HPDE6-E6E7 (cell line): ENCODE data around the gene CHRNB1.

ENCODE experiments used
- DNase-seq: peaks from one replicate; pipeline ENCODE4 v3.0.0; 2011; ENCODE audit warnings: missing footprints; ENCODE audit errors: extremely low spot score

CHRNB1 gene

DNA sequence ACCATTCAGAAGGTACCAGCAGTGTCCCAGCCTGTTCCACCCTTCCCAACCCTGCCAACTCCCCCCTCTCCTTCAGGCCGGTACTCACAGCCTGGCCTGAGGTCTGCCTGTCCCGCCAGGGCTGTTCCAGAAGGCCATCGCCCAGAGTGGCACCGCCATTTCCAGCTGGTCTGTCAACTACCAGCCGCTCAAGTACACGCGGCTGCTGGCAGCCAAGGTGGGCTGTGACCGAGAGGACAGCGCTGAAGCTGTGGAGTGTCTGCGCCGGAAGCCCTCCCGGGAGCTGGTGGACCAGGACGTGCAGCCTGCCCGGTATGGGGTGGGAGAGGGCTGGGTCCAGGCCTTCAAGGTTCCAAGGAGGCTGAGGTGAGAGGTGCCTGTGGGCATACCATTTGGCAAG is 30.0 kb upstream of the CHRNB1 start:
- no peak for DNase-seq

DNA sequence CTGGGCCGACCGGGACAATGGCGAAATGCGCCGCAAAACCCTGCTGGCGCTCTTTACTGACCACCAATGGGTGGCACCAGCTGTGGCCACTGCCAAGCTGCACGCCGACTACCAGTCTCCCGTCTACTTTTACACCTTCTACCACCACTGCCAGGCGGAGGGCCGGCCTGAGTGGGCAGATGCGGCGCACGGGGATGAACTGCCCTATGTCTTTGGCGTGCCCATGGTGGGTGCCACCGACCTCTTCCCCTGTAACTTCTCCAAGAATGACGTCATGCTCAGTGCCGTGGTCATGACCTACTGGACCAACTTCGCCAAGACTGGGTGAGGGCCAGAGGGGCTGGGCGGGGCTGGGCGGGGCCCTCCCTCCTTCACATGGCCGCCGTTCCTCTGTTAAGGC is 29.1 kb upstream of the CHRNB1 start:
- DNase-seq: no peak

DNA sequence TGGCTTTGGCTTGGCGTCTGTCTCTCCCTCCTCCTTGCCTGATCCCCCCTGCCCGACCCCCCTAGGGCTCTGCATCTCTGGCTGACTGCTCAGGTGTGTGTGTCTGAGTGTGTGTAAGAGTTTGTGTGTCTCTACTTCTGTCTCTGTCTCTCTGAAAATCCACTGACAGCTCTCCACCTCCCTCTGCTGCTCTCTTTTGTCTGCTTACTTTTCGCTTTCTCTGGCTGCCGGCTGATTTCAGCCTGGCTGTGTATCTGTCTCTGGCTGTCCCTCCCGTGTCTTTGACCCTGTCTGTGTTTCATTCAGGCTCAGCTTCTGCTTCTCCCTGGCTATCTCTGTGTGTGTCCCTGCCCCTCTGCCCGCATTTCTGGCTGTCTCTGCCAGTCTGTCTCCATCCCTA is 28.5 kb upstream of the CHRNB1 start:
- DNase-seq: no peak

DNA sequence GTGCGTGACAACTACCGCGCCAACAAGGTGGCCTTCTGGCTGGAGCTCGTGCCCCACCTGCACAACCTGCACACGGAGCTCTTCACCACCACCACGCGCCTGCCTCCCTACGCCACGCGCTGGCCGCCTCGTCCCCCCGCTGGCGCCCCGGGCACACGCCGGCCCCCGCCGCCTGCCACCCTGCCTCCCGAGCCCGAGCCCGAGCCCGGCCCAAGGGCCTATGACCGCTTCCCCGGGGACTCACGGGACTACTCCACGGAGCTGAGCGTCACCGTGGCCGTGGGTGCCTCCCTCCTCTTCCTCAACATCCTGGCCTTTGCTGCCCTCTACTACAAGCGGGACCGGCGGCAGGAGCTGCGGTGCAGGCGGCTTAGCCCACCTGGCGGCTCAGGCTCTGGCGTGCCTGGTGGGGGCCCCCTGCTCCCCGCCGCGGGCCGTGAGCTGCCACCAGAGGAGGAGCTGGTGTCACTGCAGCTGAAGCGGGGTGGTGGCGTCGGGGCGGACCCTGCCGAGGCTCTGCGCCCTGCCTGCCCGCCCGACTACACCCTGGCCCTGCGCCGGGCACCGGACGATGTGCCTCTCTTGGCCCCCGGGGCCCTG is 27.7 kb upstream of the CHRNB1 start:
- no peak for DNase-seq

DNA sequence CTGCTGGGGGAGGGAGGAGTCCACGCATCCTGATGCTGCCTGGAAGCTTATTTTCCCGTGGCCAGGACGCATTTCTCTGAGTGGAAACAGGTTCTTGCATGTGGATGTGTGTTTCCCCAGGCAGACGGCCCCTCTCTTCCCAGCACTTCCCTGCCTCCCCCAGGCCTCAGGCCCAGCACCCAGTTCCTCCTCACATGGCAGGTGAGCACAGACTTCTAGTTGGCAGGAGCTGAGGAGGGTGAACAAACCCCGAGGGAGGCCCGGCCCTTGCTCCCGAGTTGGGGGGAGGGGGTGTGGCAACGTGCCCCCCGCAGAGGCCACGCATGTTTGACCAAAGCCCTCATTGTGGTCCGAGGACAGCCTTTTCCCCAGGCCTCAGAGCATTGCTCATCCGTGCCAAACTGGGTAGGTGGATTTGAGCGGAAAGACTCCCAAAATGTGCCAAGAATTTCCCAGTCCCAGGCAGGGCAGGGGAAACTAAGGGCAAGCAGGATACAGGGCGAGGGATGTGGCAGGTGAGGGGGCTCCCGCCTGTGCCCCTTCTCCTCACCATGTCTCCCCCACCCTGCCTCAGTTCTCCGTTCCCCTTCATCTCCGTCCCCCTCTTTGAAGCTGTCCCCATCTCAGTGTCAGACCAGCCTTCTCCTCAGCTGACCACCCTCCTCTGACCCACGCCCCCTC is 26.2 kb upstream of the CHRNB1 start:
- DNase-seq: no peak

DNA sequence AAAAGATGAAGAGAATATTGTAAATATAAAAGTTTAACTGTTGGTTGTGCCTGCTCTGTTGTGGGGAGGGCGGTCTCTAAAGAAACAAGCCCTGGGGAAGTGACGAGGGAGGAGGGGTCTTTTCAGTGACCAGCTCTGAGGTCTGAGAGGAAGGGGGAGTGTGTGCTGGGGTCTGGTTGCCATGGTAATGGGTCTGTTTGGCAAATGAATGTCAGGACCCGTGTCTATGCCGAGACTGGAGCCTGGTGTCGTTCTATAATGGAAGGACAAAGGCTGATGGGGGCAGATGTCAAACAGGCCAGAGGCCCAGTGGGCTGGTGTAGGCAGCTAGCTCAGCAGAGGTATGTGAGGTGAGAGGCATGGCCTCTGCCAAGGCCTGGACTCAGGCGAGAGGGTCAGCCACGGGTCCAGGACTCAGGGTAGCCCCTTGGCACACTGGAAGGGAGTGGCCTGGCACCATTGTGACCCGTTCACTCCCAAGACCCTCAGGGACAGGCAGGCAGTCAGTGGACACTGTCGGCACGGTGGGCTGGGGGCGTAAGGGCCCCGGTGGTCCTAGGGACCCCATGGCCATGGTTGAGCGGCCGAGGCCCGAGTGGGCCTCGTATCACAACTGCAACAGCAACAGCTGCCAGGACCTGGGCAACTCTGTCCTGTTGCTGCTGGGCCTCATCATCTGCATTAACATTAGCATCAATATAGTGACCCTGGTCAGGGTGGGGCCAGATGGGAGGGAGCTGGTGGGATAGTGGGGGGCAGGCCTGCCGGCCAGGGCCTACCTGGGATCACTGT is 24.8 kb upstream of the CHRNB1 start, which contains the start of gene SPEM1:
Gene SPEM1 (plus strand): TSS at position 506 of the 792 bp plus-strand sequence. CDS start 61 bp downstream, at position 567.
- no peak for DNase-seq

DNA sequence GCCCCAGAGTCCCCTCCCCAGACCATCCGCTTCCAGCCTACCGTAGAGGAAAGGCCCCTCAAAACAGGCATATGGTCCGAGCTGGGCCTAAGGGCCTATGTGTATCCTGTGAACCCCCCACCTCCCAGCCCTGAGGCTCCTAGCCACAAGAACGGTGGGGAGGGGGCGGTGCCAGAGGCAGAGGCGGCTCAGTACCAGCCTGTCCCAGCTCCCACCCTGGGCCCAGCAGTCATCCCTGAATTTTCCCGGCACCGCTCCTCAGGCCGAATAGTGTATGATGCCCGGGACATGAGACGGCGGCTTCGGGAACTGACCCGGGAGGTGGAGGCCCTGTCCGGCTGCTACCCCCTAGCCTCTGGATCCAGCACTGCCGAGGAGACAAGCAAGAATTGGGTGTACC is 23.7 kb upstream of the CHRNB1 start:
- no peak for DNase-seq

DNA sequence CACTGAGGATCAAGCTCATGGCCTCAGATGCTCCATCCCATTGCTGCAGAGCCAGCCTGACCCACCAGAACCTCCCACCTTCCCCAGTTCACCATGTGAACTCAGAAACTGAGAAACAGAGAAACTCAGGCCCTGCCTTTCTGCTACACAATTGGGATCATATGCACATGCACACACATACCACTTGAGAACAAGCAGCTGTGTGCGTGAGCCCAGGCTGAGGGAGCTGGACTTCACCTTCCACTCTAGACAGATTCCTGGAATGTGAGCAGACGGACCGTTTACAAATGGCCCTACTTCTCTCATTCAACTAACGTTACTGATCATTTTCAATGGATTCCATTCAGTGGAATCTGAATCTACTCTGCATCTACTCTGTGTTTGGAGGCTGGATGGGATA is 21.2 kb upstream of the CHRNB1 start:
- DNase-seq: no peak

DNA sequence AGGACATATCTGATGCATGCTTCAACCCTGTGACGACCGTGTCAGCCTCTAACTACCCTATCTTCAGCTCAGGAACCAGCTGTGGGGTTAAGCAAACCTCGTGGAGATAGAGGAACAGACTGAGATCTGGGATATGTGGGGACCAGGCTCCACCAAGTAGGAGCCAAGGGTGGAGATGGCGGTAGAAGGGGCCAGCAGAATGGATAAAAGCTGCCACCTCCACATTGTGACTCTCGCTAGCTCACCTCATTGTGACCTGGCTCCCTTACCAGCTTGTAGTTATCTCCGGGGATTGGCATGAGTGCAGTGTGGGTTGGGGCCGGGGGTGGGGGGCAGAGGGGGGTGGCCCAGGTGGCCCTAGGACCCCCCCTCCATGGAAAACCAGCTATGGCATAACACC is 19.5 kb upstream of the CHRNB1 start, which contains the start of gene SPEM2:
Gene SPEM2 (plus strand): TSS at position 301 of the 400 bp plus-strand sequence. CDS start 73 bp downstream, at position 374.
- no peak for DNase-seq

DNA sequence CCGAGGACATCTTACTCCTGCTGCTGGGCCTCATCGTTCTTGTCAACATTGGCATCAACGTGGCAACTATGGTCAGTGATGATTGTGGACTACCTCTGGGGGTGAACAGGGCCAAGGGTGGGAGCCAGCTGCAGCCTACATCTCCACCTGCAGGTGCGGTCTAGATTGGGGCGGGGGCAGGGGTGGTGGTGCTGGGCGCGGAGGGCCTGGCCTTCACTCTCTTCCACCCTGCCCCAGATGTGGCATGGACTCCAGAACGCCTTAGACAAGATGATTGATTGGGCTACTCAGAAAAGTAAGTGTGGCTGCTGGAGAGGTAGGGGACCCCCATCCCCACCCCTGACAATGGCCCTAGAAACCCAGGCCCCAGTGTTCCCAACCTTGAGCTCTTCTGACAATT is 19.1 kb upstream of the CHRNB1 start:
- DNase-seq: no peak

DNA sequence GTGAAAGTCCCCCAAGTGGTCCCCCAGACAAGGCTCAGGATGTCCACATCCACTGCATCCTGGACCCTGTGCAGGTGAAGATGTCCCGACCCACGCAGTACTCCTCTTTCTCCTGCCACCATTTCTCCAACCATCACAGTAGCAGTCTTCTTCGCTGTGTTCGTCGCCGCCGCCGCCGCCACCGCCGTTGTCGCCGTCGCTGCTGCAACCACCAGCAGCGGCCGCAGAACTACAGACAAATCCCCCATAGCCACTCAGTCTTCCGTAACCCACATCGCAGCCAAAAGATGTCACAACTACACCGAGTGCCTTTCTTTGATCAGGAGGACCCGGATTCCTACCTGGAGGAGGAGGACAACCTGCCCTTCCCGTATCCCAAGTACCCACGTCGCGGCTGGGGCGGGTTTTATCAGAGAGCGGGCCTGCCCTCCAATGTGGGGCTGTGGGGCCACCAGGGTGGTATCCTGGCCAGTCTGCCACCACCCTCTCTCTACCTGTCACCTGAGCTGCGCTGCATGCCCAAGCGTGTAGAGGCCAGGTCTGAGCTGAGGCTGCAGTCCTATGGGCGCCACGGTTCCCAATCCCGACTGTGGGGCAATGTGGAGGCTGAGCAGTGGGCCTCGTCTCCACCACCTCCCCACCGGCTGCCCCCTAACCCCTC is 18.5 kb upstream of the CHRNB1 start:
- no peak for DNase-seq

DNA sequence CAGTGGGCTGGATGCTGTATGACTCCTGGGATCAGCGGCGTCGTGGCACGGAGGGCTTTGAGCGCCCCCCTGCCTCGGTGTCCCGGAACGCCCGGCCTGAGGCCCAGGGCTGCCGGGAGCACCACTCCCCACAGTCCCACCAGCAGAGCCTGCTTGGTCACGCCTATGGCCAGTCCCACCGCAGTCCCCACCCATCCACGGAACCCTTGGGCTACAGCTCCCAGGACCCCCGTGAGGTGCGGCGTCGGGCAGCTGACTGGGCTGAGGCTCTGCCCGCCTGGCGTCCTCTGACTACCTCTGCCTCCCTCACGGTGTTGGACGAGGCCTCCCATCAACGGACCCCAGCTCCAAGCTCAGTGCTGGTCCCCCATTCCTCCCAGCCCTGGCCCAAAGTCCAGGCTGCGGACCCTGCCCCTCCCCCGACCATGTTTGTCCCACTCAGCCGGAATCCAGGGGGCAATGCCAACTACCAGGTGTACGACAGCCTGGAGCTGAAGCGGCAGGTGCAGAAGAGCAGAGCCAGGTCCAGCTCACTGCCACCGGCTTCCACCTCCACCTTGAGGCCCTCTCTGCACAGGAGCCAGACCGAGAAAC is 17.9 kb upstream of the CHRNB1 start:
- DNase-seq: no peak

DNA sequence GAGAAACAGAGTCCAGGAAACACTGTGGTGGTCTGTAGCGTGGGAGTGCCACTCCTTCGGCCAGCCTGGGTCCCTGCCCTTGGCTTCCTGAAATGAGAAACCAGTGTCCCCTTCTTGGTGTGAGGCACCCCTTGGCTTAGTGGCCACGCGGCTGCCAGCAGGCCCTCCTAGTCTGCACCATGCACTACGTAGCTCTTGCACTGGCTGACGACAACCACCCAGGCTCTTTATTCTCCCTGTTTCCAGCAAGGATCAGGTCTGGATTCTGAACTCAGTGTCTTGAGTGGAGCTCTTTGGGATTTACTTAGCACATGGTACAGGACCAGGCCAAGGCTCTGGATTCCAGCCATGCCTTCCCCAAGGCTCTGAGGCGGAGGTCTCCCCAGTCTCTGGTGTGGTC is 17.3 kb upstream of the CHRNB1 start:
- no peak for DNase-seq

DNA sequence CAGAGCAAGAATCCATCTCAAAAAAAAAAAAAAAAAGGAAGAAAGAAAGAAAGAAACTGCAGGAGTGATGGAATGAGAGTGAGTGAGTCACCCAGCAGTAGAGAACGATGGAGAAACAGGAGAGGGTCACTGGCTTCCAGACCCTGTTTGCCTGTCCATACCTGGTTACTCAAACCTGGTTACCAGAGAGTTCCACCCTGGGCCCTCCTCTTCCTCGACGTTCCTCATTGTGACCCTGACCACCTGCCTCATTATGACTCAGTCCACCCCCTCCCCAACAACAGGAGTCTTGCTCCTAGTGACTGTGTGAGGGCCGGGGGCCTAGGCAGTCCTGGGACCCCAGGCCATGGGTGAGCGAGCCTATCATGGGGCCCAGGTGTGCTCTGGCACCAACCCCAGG is 16.3 kb upstream of the CHRNB1 start, which contains the start of gene SPEM3:
Gene SPEM3 (plus strand): TSS at position 301 of the 400 bp plus-strand sequence. CDS start 46 bp downstream, at position 347.
- no peak for DNase-seq

DNA sequence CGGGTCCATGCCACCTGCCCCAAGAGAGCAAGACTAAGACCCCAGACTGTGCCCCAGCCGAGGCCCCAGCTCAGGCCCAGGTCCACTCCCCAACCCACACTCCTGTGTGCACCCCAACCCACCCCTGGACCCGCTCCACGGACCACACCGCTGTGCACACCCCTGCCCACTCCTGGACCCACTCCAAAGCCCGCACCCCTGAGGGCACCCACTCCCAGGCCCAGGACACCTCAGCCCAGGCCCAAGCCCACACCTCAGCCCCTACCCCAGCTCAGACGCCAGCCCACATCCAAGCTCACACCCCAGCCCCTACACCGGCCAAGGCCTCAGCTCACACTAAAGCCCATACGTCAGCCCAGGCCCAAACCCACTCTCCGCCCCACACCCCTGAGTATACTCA is 15.1 kb upstream of the CHRNB1 start:
- DNase-seq: no peak

DNA sequence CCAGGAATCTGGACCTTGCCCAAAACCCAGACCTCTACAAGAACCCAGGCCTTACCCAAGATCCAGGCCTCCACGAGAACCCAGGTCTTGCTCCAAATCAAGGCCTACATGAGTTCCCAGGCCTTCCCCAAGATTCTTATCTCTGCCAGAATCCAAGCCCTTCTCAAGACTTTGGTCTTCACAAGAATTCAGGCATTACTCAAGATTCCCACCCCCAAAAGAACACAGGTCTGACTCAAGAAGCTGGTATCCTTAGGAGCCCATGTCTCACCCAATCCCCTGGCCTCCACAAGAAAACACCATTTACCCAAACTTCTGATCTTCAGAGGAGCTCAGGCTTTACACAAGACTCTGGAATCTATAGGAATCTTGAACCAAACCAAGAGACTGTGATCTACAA is 13.6 kb upstream of the CHRNB1 start:
- DNase-seq: no peak

DNA sequence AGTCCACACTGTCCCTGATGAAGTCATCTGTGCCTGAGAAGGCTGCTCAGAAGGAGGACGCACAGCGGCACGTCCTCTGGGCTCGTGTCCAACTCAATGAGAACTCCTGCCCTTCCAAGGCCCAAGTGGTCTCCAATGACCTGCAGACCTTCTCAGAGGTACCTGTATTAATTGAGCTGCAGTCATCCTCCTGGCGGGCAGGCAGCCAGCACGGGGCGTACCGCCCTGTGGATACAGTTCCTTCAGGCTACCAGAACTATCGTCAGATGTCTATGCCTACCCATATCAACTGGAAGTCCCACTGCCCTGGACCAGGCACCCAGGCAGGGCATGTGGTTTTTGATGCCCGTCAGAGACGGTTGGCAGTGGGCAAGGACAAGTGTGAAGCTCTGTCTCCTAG is 12.6 kb upstream of the CHRNB1 start:
- DNase-seq: no peak

DNA sequence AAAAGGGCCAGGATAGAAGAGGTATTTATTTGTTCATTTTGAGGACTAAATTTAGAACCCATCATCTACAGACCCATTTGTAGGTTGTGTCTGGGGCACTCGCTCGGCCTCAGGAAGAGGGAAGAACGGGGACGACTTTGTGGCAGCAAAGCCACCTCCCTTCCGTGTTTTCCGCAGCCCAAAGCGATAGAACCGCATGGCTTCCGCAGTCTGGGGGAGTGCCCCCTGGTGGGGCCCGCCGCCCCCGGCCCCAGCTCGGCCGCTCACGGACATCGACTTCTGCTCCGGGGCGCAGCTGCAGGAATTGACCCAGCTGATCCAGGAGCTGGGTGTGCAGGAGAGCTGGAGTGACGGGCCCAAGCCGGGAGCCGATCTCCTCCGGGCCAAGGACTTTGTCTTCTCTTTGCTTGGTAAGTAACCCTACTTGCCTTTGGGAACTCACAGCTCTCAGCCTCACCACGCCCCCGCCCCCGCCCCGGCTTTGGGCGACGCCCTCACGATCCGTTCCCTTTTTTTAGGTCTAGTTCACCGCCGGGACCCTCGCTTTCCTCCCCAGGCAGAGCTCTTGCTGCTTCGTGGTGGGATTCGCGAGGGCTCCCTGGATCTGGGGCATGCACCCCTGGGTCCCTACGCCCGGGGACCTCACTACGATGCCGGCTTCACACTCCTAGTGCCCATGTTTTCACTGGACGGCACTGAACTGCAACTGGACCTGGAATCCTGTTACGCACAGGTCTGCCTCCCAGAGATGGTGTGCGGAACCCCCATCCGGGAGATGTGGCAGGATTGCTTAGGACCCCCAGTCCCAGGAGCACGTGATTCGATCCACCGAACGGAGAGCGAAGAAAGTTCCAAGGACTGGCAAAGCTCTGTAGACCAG is 8.9 kb upstream of the CHRNB1 start:
- no peak for DNase-seq

DNA sequence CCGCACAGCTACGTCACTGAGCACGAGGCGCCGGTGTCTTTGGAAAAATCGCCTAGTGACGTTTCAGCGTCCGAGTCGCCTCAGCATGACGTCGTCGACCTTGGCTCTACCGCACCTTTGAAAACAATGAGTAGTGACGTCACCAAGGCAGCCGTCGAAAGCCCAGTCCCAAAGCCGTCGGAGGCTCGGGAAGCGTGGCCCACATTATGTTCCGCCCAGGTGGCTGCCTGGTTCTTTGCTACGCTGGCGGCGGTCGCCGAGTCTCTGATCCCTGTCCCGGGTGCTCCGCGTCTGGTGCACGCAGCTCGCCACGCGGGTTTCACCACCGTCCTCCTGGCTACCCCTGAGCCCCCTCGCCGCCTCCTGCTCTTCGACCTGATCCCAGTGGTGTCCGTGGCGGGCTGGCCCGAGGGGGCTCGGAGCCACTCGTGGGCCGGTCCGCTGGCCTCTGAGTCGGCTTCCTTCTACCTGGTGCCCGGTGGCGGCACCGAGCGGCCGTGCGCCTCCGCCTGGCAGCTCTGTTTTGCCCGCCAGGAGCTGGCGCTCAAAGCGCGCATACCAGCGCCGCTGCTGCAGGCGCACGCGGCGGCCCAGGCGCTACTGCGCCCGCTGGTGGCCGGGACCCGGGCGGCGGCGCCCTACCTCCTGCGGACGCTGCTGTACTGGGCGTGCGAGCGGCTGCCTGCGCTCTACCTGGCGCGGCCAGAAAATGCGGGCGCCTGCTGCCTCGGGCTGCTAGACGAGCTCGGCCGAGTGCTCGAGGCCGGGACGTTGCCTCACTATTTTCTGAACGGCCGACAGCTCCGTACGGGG is 8.1 kb upstream of the CHRNB1 start:
- no peak for DNase-seq

DNA sequence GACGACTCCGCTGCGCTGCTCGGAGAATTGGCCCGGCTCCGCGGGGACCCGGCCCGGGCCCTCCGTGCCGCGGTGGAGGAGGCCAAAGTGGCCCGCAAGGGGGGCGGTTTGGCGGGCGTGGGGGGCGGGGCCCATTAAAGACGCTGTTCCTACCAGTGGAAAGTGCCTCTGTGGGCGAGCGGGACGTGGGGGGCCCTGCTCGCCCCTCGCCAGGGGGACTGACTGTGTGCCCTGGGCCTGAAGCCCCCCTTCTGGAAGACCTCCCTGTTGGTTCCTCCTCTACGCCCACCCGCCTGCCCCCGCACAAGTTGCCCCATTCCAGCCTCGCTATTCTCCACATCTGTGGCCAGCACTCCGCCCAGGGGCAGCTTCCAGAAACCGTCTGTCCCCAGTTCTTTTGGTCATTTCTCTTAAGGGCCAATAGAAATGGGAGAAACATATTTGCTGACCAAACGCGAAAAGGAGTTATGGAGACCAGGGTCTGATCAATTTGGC is 7.4 kb upstream of the CHRNB1 start:
- no peak for DNase-seq
